GM18526 (cell line): Measurements from ENCODE around the gene ZDHHC20.

Source experiments
- POLR2A ChIP-seq: IDR thresholded peaks from 3 replicates; pipeline ENCODE4 v1.6.1; 2011; ENCODE audit not compliant: insufficient read length; ENCODE audit errors: extremely low read depth

Gene ZDHHC20

GRCh38 chr13:21458813-21459701 is at the start of gene ZDHHC20:
Gene ZDHHC20 (minus strand): TSS chr13:21459303. CDS start chr13:21459171, 132 bp downstream.
- TF ChIP-seq POLR2A: peak; percentile 66

GRCh38 chr13:21504379-21504778 is 45.3 kb upstream of the ZDHHC20 start:
- no peak for TF ChIP-seq POLR2A

- no peak for TF ChIP-seq POLR2A
Measured at GRCh38 chr13:21501686-21502085, 42.6 kb upstream of the ZDHHC20 start.

DNA sequence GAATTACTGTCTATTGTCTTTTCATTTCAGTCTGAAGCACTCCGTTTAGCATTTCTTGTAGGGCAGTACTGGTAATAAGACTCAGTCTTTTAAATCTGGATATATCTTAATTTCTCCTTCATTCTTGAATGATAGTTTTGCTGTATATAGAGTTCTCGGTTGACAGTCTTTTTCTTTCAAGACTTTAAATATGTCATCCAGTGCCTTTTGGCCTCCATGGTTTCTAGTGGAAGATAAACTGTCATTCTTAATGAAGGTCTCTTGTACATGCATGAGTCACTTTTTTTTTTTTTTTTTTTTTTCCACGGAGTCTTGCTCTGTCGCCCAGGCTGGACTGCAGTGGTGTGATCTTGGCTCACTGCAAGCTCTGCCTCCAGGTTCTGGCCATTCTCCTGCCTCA is 27.2 kb upstream of the ZDHHC20 start:
- TF ChIP-seq POLR2A: no peak

GRCh38 chr13:21483748-21484147 is 24.6 kb upstream of the ZDHHC20 start:
- TF ChIP-seq POLR2A: no peak

DNA sequence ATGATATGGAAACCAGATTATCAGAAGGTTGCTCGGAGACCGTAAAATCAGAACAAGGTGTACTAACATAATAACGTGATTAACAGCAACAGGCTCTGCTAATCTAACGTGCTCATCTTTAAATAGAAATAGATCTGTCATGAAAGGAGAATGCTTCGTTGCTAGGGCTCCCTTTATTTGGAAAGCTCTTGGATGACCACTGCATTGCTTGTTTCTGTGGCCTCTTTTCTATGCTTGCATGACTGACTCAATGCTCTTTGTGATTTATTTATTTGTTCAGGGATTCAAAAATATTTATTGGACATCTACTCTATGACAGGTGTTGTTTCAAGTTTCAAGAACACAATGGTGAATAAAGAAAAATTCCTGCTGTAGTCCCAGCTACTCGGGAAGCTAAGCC is 22.3 kb upstream of the ZDHHC20 start:
- TF ChIP-seq POLR2A: no peak

GRCh38 chr13:21478881-21479808 is 20.0 kb upstream of the ZDHHC20 start:
- no peak for TF ChIP-seq POLR2A

GRCh38 chr13:21476893-21477472 is 17.9 kb upstream of the ZDHHC20 start:
- no peak for TF ChIP-seq POLR2A

DNA sequence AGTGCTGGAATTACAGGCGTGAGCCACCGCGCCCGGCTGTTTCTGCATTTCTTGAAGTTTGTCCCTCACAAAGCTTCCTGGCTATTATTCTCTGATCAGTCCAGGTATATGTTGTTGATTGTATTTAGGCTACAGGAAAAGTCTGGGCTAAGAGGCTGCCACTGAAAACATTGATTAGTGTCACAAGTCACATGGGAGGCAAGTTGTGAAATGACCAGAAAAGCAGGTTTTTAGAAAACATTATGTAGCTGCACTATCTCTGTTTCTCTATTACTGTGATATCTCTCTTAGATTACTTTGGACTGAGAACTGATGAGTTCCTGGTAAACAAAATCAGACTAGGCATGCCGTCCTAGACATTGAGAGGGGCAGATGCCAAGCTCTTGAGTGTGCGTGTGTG is 16.0 kb upstream of the ZDHHC20 start:
- no peak for TF ChIP-seq POLR2A

DNA sequence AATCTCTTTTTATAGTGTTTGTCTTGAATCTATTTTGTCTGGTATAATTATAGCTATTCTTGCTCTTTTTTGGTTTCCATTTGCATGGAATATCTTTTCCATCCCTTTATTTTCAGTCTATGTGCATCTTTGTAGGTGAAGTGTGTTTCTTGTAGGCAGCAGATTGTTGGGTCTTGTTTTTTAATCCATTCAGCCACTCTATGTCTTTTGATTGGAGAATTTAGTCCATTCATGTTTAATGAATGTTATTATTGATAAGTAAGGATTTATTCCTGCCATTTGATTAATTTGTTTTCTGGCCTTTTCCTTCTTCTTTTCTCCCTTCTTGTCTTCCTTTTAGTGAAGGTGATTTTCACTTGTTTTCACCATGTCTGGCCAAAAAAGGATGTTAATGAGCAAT is 11.7 kb upstream of the ZDHHC20 start:
- TF ChIP-seq POLR2A: no peak

GRCh38 chr13:21466527-21466926 is 7.4 kb upstream of the ZDHHC20 start:
- no peak for TF ChIP-seq POLR2A

GRCh38 chr13:21465710-21466160 is 6.6 kb upstream of the ZDHHC20 start:
- no peak for TF ChIP-seq POLR2A

GRCh38 chr13:21463424-21463823 is 4.3 kb upstream of the ZDHHC20 start:
- TF ChIP-seq POLR2A: no peak

- no peak for TF ChIP-seq POLR2A
Measured at GRCh38 chr13:21461131-21461530, 2.0 kb upstream of the ZDHHC20 start.

DNA sequence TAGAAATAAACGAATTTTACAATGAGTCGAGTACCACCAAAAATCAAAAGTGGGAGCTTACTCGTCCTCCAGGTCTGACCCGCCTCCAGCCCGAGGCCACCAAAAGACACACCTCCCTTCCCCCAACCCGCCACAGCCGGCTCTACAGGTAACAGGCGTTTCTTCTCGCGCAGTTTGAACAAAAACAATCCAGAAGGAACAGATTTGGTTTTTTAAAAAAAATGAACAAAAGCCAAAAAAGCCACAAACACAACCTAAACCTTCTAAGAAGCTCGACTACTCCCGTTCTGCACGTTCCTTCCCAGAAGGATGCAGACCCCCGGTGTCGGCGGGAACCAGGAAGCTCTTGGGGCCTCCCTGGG is 671 bp downstream of the ZDHHC20 start:
- TF ChIP-seq POLR2A: no peak
